Kidney epithelial cell (primary cell): ENCODE measurements around the gene NDUFA13. TPM values are rescaled to one million over a fixed set of nuclear protein-coding genes. Genes with fewer than 3 reads are reported as not detected.

Experiments
- DNase-seq: peaks from one replicate; pipeline ENCODE4 v3.0.0-alpha.2; 2010; ENCODE audit warnings: low read depth
- H3K27me3 ChIP-seq: 2 replicates; pipeline ENCODE4 v1.6.0; 2011; ENCODE audit warnings: low read length; ENCODE audit not compliant: control insufficient read depth, insufficient read depth
- H3K36me3 ChIP-seq: 2 replicates; pipeline ENCODE4 v1.5.1; 2011; ENCODE audit warnings: low read length; ENCODE audit not compliant: control insufficient read depth, insufficient read depth
- H3K4me3 ChIP-seq: 2 replicates; pipeline ENCODE4 v1.5.1; 2011; ENCODE audit warnings: low read depth, mild to moderate bottlenecking, control low read depth, low read length
- total RNA-seq: library from RNA; depleted of rRNA; stranded (reverse); fragments of >200 nt; gene quantifications from 2 replicates; pipeline ENCODE4 v1.2.3, GENCODE V29; 2015
- TF ChIP-seq, protein P1 (sequence below): IDR thresholded peaks from 2 replicates; pipeline ENCODE4 v1.5.1; 2011; ENCODE audit warnings: mild to moderate bottlenecking, moderate library complexity, low read length, control low read depth, inconsistent platforms; ENCODE audit not compliant: insufficient read depth, poor library complexity, severe bottlenecking

Gene NDUFA13
- total RNA-seq, 1 donor from 2014 or later: 58.8 TPM

DNA sequence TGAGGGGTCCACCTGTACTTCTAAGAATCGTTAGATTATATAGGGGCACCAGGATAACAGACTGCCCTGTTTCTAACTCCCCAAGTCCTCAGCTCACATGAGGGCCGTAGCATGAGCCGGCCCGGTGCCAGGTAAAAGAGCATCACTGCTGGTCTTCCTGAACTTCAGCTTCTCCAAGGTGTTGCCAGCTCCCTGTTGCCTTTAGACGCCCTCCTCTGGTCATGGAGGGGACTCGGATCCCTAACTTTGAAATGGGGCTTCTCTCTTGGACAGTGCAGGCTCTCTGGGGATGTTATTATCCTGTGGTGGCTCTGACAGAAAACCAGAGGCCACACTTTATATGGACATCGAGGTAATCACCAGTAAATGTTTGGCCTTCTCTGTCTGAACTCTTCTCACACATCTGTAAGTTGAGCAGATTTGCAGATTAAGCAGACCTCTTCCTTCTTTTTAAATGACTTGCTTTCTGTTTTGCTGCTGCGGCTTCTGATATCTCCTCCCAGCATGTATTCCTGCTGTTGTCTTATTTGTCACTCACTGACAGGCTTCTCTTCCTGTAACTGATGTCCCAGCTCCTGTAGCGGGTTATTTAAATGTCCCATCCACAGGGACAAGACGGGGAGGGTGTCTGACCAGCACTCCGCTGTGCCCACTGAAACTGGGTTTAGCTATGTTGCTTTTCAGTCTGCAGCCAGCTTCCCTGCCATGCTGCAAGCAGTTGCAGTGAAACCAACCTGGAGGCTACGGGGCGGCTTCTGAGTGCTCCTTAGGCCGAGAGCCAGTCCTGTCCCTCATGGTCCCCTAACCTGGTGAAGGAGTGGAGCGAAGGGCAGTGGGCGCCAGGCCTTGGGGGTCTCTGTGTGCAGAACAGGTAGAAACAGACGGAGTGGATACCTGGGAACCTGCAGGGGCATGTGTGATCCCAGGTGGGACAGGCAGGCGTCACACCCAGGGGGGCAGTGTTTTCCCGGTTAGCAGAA is 39.9 kb upstream of the NDUFA13 start:
- Histone ChIP-seq H3K27me3 (no peaks in the 10 kb centered on the region), H3K36me3 (no peaks in the 10 kb centered on the region), H3K4me3 (no peak overlapping the region)
- DNase-seq: no peak
- TF ChIP-seq, protein P1, sequence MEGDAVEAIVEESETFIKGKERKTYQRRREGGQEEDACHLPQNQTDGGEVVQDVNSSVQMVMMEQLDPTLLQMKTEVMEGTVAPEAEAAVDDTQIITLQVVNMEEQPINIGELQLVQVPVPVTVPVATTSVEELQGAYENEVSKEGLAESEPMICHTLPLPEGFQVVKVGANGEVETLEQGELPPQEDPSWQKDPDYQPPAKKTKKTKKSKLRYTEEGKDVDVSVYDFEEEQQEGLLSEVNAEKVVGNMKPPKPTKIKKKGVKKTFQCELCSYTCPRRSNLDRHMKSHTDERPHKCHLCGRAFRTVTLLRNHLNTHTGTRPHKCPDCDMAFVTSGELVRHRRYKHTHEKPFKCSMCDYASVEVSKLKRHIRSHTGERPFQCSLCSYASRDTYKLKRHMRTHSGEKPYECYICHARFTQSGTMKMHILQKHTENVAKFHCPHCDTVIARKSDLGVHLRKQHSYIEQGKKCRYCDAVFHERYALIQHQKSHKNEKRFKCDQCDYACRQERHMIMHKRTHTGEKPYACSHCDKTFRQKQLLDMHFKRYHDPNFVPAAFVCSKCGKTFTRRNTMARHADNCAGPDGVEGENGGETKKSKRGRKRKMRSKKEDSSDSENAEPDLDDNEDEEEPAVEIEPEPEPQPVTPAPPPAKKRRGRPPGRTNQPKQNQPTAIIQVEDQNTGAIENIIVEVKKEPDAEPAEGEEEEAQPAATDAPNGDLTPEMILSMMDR: peak; percentile 29

DNA sequence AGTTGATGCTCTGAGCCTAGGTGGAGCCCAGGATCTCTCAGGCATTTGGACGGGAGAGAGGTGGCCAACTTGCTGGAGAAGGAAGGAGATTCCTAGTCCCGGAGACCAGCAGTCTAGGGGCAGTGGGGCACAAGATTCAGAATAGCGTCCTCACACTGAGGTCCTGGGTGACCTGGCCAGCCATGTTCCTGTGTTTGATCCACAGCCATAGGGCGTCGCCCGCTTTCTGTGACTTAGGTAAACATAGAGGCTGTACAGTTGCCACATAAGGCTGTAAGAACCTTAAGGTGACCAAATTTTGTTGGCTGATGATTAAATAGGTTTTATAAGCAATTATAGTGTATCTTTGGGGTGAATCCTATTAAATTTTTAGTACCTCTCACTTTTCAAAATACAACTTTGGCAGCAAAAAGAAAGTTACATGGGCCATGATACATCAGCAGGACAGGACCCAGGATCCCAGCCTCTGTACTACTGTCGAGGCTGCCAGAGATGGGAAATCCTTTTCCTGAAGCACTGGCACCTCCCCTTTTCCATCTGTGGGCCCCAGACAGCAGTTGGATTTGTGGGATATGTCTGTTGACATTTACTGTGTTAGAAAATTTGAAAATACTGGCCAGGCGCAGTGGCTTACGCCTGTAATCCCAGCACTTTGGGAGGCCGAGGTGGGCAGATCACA is 38.2 kb upstream of the NDUFA13 start:
- no peak for DNase-seq
- Histone ChIP-seq H3K27me3 (no peaks in the 10 kb centered on the region), H3K36me3 (no peaks in the 10 kb centered on the region), H3K4me3 (no peak overlapping the region)
- TF ChIP-seq, protein P1: no peak

DNA sequence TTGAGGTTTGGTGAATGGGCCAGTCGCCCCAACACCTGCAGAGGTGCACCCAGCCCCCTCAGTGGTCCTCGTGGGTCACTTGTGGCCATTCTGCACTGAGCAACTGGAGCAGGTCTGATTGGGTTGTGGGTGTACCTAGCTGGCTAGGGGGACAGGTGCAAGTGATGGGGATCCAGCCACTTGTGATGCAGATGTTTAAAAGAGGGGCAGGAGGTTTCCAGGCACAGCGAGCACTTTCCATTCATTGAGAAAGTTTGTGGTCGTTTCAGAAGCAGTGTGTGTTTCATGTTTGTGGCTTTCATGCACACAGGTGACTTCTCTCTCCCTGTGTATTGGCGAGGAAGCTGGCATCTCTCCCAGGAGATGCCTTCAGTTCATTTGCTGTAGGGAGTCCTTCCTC is 35.3 kb upstream of the NDUFA13 start:
- DNase-seq: no peak
- Histone ChIP-seq H3K4me3 (no peak overlapping the region), H3K36me3 (no peaks in the 10 kb centered on the region), H3K27me3 (no peaks in the 10 kb centered on the region)
- TF ChIP-seq, protein P1: no peak

DNA sequence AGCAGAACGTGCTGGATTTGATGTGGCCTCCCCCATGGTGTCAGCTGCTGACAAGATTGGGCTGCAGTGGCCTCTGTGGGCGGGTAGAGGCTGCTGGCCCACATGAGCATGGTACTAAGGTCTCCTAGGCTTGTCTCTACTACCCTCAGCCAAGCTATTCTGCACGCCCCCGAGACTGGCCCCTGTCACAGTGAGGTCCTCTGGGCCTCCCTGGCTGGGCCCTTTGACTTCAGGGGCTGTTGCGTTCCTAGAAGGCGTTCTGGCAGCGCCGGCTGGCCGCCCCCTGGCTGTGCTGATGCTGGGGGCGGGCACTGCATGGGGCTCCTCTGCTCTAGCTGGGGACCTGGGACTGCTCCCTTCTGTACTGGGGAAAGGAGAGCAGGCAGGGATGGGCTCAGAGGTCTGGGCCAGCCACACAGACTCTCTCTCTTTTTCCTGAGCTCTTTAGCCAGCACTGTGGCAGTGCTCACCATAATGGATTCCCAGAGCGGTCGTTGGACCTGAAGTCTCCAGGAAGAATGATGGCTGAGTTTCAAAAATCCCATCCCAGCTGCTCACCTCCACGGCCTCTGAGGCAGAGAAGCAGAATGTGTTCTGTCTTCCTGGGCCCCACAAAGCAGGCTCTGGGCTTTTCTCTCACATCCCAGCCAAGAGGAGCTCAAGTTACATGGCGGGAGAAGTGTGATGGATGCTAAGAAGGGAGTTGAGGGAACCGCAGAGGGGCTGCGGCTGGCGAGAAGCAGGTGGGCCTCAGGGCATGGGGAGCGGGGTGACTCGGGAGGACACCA is 33.0 kb upstream of the NDUFA13 start:
- Histone ChIP-seq H3K36me3 (no peaks in the 10 kb centered on the region), H3K27me3 (no peaks in the 10 kb centered on the region), H3K4me3 (no peak overlapping the region)
- TF ChIP-seq, protein P1: no peak
- no peak for DNase-seq

DNA sequence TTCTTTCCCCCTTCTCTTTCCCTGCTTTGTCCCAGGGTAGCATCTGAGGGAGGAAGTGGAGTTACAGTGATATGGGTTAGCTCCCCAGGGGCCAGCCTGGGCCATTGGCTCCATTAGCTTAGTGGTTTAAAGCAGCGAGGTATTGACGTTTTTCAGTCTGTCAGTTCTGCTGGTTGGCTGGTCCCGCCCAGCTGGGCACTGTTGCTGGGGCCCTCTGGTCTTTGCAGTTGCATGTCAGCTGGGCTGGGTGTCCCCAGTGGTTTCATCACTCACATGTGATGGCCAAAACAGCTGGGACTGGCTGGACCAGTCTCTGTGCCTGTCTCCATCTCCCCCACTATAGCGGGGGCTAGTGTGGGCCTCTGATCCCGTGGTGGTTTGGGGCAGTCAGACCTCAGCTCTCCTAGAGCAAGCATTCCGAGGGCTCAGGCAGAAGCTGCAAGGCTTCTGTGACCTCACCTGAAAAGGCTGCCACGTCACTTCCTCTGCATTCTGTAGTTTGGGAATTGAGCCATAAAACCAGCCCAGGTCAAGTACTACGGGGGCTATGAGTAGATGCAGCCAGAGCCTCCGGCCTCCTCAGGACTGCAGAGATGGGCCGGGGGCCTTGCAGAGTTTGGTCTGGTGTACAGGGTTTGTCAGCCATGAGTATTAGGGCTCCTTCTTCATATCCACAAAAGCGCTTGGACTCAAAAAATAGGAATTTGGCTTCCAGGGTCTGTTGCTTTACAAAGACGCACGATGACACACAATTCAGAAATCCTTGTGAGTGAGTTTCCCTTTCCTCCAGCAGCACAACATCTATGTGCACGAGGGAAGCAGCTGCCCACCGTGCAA is 30.6 kb upstream of the NDUFA13 start:
- Histone ChIP-seq H3K36me3 (no peaks in the 10 kb centered on the region), H3K27me3 (no peaks in the 10 kb centered on the region), H3K4me3 (no peak overlapping the region)
- DNase-seq: no peak
- TF ChIP-seq, protein P1: no peak
